NT2/D1 (cell line): ENCODE results near the gene TMEM231.
"Not testable (repeated sequence)": the region's sequence is repeated elsewhere in the genome, so short reads cannot be mapped to it uniquely, and the experiment has no call there.

Source experiments
- DNase-seq: peaks from one replicate; pipeline ENCODE4 v3.0.0-alpha.2; 2011; ENCODE audit warnings: low read depth, low spot score
- H3K27me3 ChIP-seq: 2 replicates; pipeline ENCODE4 v1.6.0; 2011; ENCODE audit warnings: mild to moderate bottlenecking; ENCODE audit not compliant: insufficient read length, insufficient read depth
- H3K36me3 ChIP-seq: 2 replicates; pipeline ENCODE4 v1.6.1; 2011; ENCODE audit warnings: mild to moderate bottlenecking, low read length, mixed read lengths; ENCODE audit not compliant: insufficient read depth, insufficient read length
- H3K4me1 ChIP-seq: 2 replicates; pipeline ENCODE4 v1.5.1; 2011; ENCODE audit not compliant: insufficient read depth, insufficient read length
- H3K4me3 ChIP-seq: 2 replicates; pipeline ENCODE4 v1.5.1; 2011; ENCODE audit warnings: low read depth; ENCODE audit not compliant: insufficient read length
- H3K9ac ChIP-seq: 2 replicates; pipeline ENCODE4 v1.6.0; 2011; ENCODE audit warnings: low read depth; ENCODE audit not compliant: insufficient read length
- H3K9me3 ChIP-seq: 2 replicates; pipeline ENCODE4 v1.5.1; 2011; ENCODE audit warnings: mild to moderate bottlenecking, low read length; ENCODE audit not compliant: insufficient read depth
- SUZ12 ChIP-seq: IDR thresholded peaks from 2 replicates; pipeline ENCODE4 v1.6.1; 2011; ENCODE audit not compliant: insufficient read length, insufficient read depth; ENCODE audit errors: extremely low read depth
- YY1 ChIP-seq: IDR thresholded peaks from 2 replicates; pipeline ENCODE4 v1.6.1; 2011; ENCODE audit not compliant: insufficient read length, insufficient read depth
- ZNF274 ChIP-seq: IDR thresholded peaks from 2 replicates; pipeline ENCODE4 v1.6.1; 2011; ENCODE audit warnings: mild to moderate bottlenecking, low read depth, low read length

TMEM231 gene

GRCh38 chr16:75506574-75506973 is 49.5 kb downstream of the TMEM231 start:
- TF ChIP-seq SUZ12 (no peak), YY1 (no peak), ZNF274 (no peak)
- H3K9ac ChIP-seq: no peak overlapping the region
- no peak for DNase-seq
- H3K9me3 ChIP-seq: no peaks in the 10 kb centered on the region
- H3K4me1 ChIP-seq: peaks cover 3% of the 10 kb centered on the region
- H3K36me3 ChIP-seq: no peaks in the 10 kb centered on the region
- no peak overlapping the region for H3K4me3 ChIP-seq
- no peaks in the 10 kb centered on the region for H3K27me3 ChIP-seq

- Histone ChIP-seq H3K4me3 (no peak overlapping the region), H3K9ac (no peak overlapping the region), H3K27me3 (no peaks in the 10 kb centered on the region), H3K9me3 (no peaks in the 10 kb centered on the region), H3K4me1 (peaks cover 3% of the 10 kb centered on the region), H3K36me3 (no peaks in the 10 kb centered on the region)
- TF ChIP-seq SUZ12 (no peak), YY1 (no peak), ZNF274 (no peak)
- no peak for DNase-seq
Observed at GRCh38 chr16:75506107-75506506, 49.9 kb downstream of the TMEM231 start.

GRCh38 chr16:75503801-75504200 is 52.3 kb downstream of the TMEM231 start:
- Histone ChIP-seq H3K4me1 (no peaks in the 10 kb centered on the region), H3K27me3 (no peaks in the 10 kb centered on the region), H3K9ac (no peak overlapping the region), H3K4me3 (no peak overlapping the region), H3K36me3 (no peaks in the 10 kb centered on the region), H3K9me3 (no peaks in the 10 kb centered on the region)
- DNase-seq: no peak
- no peak for TF ChIP-seq YY1

- TF ChIP-seq YY1: no peak
- TF ChIP-seq SUZ12: no peak
- TF ChIP-seq ZNF274: no peak
Observed at GRCh38 chr16:75502916-75503605, 53.0 kb downstream of the TMEM231 start.

GRCh38 chr16:75501820-75502219 is 54.2 kb downstream of the TMEM231 start:
- not testable (repeated sequence) for H3K27me3 ChIP-seq, DNase-seq, H3K9me3 ChIP-seq, H3K4me3 ChIP-seq, H3K36me3 ChIP-seq, H3K9ac ChIP-seq, H3K4me1 ChIP-seq

More at GRCh38 chr16:75502916-75503605, 53.0 kb downstream of the TMEM231 start:
- no peak overlapping the region for H3K9ac ChIP-seq
- no peak for DNase-seq
- no peaks in the 10 kb centered on the region for H3K4me1 ChIP-seq
- no peaks in the 10 kb centered on the region for H3K36me3 ChIP-seq
- no peaks in the 10 kb centered on the region for H3K9me3 ChIP-seq
- H3K4me3 ChIP-seq: no peak overlapping the region
- H3K27me3 ChIP-seq: no peaks in the 10 kb centered on the region

GRCh38 chr16:75501359-75501758 is 54.7 kb downstream of the TMEM231 start:
- no peak overlapping the region for H3K4me3 ChIP-seq

GRCh38 chr16:75498605-75499322 is 57.3 kb downstream of the TMEM231 start:
- not testable (repeated sequence) for H3K4me3 ChIP-seq, DNase-seq, H3K9ac ChIP-seq, H3K36me3 ChIP-seq, H3K27me3 ChIP-seq, H3K4me1 ChIP-seq, H3K9me3 ChIP-seq

More at GRCh38 chr16:75501359-75501758, 54.7 kb downstream of the TMEM231 start:
- H3K9me3 ChIP-seq: no peaks in the 10 kb centered on the region
- H3K27me3 ChIP-seq: no peaks in the 10 kb centered on the region
- DNase-seq: no peak
- no peaks in the 10 kb centered on the region for H3K36me3 ChIP-seq
- no peak overlapping the region for H3K9ac ChIP-seq
- TF ChIP-seq YY1 (no peak), ZNF274 (no peak), SUZ12 (no peak)
- H3K4me1 ChIP-seq: no peaks in the 10 kb centered on the region
